Stimulated activated naive CD8-positive, alpha-beta T cell treated with anti-CD3 and anti-CD28 coated beads, Interleukin-15, amount 100 ng/mL, for 72 hours (primary cell): ENCODE data around the gene PGAM2.
"Not testable (repeated sequence)": the region's sequence is repeated elsewhere in the genome, so short reads cannot be mapped to it uniquely, and the experiment has no call there.

Experiments
- ATAC-seq: fragments of 150-1000 bp; cut with Tn5 transposase; 2 replicates; pipeline ENCODE4 v1.10.0; 2021; ENCODE audit warnings: mild to moderate bottlenecking, moderate library complexity
- DNase-seq, 2 donors: peaks; one replicate each; pipeline ENCODE4 v3.0.0; 2021 to 2022
- H3K27ac Mint-ChIP-seq, 2 donors: one replicate each; pipeline ENCODE4 v1.8.0; 2022; ENCODE audit warnings: mild to moderate bottlenecking in 2 of 2, mixed read lengths in 2 of 2, moderate library complexity in 2 of 2
- H3K27me3 Mint-ChIP-seq: one replicate; pipeline ENCODE4 v1.8.0; 2022; ENCODE audit warnings: mixed read lengths
- H3K4me1 Mint-ChIP-seq: one replicate; pipeline ENCODE4 v1.8.0; 2022; ENCODE audit warnings: mild to moderate bottlenecking, mixed read lengths
- H3K4me3 Mint-ChIP-seq, 2 donors: one replicate each; pipeline ENCODE4 v1.8.0; 2022; ENCODE audit warnings: mild to moderate bottlenecking in 2 of 2, mixed read lengths in 2 of 2, moderate library complexity in 1 of 2
- H3K9me3 Mint-ChIP-seq, 2 donors: one replicate each; pipeline ENCODE4 v1.8.0; 2022; ENCODE audit warnings: mixed read lengths in 2 of 2

PGAM2 gene

GRCh38 chr7:44018857-44019807 lies 46.2 kb downstream of the PGAM2 start:
- peak overlapping the region; percentile 81 to 95 for H3K27ac Mint-ChIP-seq
- not testable (repeated sequence) for H3K27me3 Mint-ChIP-seq, H3K9me3 Mint-ChIP-seq
- DNase-seq (peak; percentile 100), ATAC-seq (peak; percentile 96)
- peaks cover 36% of the 10 kb centered on the region for H3K4me1 Mint-ChIP-seq
- H3K4me3 Mint-ChIP-seq, result peak overlapping the region; percentile 81 to 87

DNA sequence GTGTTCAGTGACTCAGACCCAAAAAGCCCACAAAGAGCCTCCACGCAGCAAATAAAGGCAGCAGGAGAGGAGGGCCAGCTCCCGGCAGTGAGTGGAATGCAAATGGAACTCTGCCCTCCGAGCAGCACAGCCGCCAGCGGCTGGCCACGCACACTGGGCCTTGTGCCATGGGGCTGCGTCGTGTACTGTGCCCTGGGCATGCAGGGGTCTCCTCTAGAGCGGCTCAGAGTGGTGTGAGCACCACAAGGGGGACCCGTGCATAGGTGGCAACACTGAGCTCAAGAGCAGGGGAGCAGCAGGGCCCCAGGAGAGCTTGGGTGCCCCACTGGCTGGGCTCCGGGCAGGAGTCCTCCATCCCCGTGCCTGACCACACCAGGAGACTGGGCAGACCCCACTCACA lies 50.3 kb downstream of the PGAM2 start:
- not testable (repeated sequence) for H3K4me3 Mint-ChIP-seq, ATAC-seq, H3K27ac Mint-ChIP-seq, DNase-seq, H3K9me3 Mint-ChIP-seq, H3K27me3 Mint-ChIP-seq
- peaks cover 12% of the 10 kb centered on the region for H3K4me1 Mint-ChIP-seq
